ENCODE results near the gene SLC45A2. TPM values are rescaled to one million over a fixed set of nuclear protein-coding genes. Genes with fewer than 3 reads are reported as not detected.

Gene SLC45A2, protein sequence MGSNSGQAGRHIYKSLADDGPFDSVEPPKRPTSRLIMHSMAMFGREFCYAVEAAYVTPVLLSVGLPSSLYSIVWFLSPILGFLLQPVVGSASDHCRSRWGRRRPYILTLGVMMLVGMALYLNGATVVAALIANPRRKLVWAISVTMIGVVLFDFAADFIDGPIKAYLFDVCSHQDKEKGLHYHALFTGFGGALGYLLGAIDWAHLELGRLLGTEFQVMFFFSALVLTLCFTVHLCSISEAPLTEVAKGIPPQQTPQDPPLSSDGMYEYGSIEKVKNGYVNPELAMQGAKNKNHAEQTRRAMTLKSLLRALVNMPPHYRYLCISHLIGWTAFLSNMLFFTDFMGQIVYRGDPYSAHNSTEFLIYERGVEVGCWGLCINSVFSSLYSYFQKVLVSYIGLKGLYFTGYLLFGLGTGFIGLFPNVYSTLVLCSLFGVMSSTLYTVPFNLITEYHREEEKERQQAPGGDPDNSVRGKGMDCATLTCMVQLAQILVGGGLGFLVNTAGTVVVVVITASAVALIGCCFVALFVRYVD
- not detected for total RNA-seq

GRCh38 chr5:33984671-33985124 is at the start of gene SLC45A2:
SLC45A2 (minus strand) TSS chr5:33984693; CDS start chr5:33984583, 110 bp downstream.

GRCh38 chr5:34007621-34008600 is 23.4 kb upstream of the SLC45A2 start, which contains the start of gene AMACR:
AMACR (minus strand) TSS chr5:34008050; CDS start chr5:34008019, 31 bp downstream.

GRCh38 chr5:33936381-33937016 is 48.0 kb downstream of the SLC45A2 start, which contains the start of gene RXFP3:
RXFP3 (plus strand) TSS chr5:33936386; CDS start chr5:33936741, 355 bp downstream.

Other genes with a start within 250 kb of the SLC45A2 start
- gene ADAMTS12, start 92.7 kb downstream of the SLC45A2 start, total RNA-seq = not detected
- gene RXFP3, start 48.3 kb downstream of the SLC45A2 start, total RNA-seq = not detected
- 1 to 10 TPM; 6.0 to 6.7 TPM for gene AMACR, start 23.4 kb upstream of the SLC45A2 start, total RNA-seq
- 1 to 10 TPM; 3.7 to 4.3 TPM for gene C1QTNF3, start 58.5 kb upstream of the SLC45A2 start, total RNA-seq